ENCODE data around the gene MSLN.

- no peak for TF ChIP-seq CTCF (conservative IDR thresholded peaks at IDR 0.05; ENCODE audit: low read depth, low read length)
- no peak for TF ChIP-seq EZH2 (IDR thresholded peaks at IDR 0.05; ENCODE audit: borderline replicate concordance, low read depth, low read length, poor library complexity, severe bottlenecking)
Measured at GRCh38 chr16:746637-747036, 13.9 kb upstream of the MSLN start.

Measured in A673 (cell line).